KMS-11 (cell line): ENCODE measurements around the gene HSD17B8.

Source experiments
- H2AFZ ChIP-seq: fragments of 200-600 bp; sonication (generic); 2 replicates; pipeline ENCODE4 v1.6.1; 2016; ENCODE audit warnings: antibody characterized with exemption, mixed run types, low read depth
- H3K27ac ChIP-seq: fragments of 200-600 bp; sonication (generic); 2 replicates; pipeline ENCODE4 v1.6.1; 2016; ENCODE audit warnings: mild to moderate bottlenecking, mixed run types
- H3K27me3 ChIP-seq: fragments of 200-600 bp; sonication (generic); 2 replicates; pipeline ENCODE4 v1.6.1; 2017; ENCODE audit warnings: mild to moderate bottlenecking, low read depth, mixed run types, moderate library complexity; ENCODE audit not compliant: insufficient read depth
- H3K36me3 ChIP-seq: fragments of 200-600 bp; sonication (generic); 2 replicates; pipeline ENCODE4 v1.6.1; 2017; ENCODE audit warnings: mild to moderate bottlenecking, mixed run types; ENCODE audit not compliant: insufficient read depth
- H3K4me1 ChIP-seq: fragments of 200-600 bp; sonication (generic); 2 replicates; pipeline ENCODE4 v1.6.1; 2016; ENCODE audit warnings: mild to moderate bottlenecking, low read depth, mixed run types; ENCODE audit not compliant: poor library complexity, severe bottlenecking
- H3K4me2 ChIP-seq: fragments of 200-600 bp; sonication (generic); 2 replicates; pipeline ENCODE4 v1.7.0; 2016; ENCODE audit warnings: mild to moderate bottlenecking, mixed run types
- H3K4me3 ChIP-seq: fragments of 200-600 bp; sonication (generic); IDR thresholded peaks from 2 replicates; pipeline ENCODE4 v1.6.1; 2017; ENCODE audit warnings: low read depth, low read length, mixed read lengths; ENCODE audit not compliant: insufficient read depth
- H3K79me2 ChIP-seq: fragments of 200-600 bp; sonication (generic); 2 replicates; pipeline ENCODE4 v1.6.1; 2016; ENCODE audit warnings: low read depth, mixed run types; ENCODE audit not compliant: insufficient read depth
- H3K9ac ChIP-seq: fragments of 200-600 bp; sonication (generic); 2 replicates; pipeline ENCODE4 v1.6.1; 2016; ENCODE audit warnings: mild to moderate bottlenecking, mixed run types
- H4K20me1 ChIP-seq: fragments of 200-600 bp; sonication (generic); 2 replicates; pipeline ENCODE4 v1.6.1; 2016; ENCODE audit warnings: mild to moderate bottlenecking, mixed run types; ENCODE audit not compliant: insufficient read depth
- CTCF ChIP-seq: fragments of 200-600 bp; sonication (generic); conservative IDR thresholded peaks from 2 replicates; pipeline ENCODE4 v1.6.1; 2017; ENCODE audit warnings: low read depth, mild to moderate bottlenecking, antibody characterized with exemption, low read length, moderate library complexity, mixed read lengths

The HSD17B8 gene

GRCh38 chr6:33173535-33174180, 30.8 kb upstream of the HSD17B8 start:
- no peaks in the 10 kb centered on the region for H3K79me2 ChIP-seq
- no peak for TF ChIP-seq CTCF
- H3K27me3 ChIP-seq = no peaks in the 10 kb centered on the region
- H4K20me1 ChIP-seq = no peaks in the 10 kb centered on the region
- H3K27ac ChIP-seq = no peak overlapping the region
- no peaks in the 10 kb centered on the region for H3K36me3 ChIP-seq
- H3K4me1 ChIP-seq = no peaks in the 10 kb centered on the region
- no peak overlapping the region for H3K4me2 ChIP-seq
- no peak overlapping the region for H3K4me3 ChIP-seq
- no peak overlapping the region for H2AFZ ChIP-seq
- H3K9ac ChIP-seq = no peak overlapping the region

- no peak for TF ChIP-seq CTCF
- no peak overlapping the region for H3K4me3 ChIP-seq
- no peaks in the 10 kb centered on the region for H3K27me3 ChIP-seq
- no peak overlapping the region for H2AFZ ChIP-seq
- H3K9ac ChIP-seq = no peak overlapping the region
- H3K4me2 ChIP-seq = no peak overlapping the region
- H3K36me3 ChIP-seq = no peaks in the 10 kb centered on the region
- H3K27ac ChIP-seq = no peak overlapping the region
- H3K4me1 ChIP-seq = no peaks in the 10 kb centered on the region
- H4K20me1 ChIP-seq = no peaks in the 10 kb centered on the region
- H3K79me2 ChIP-seq = no peaks in the 10 kb centered on the region
Measured at GRCh38 chr6:33174784-33175183, 29.7 kb upstream of the HSD17B8 start.

GRCh38 chr6:33175436-33176069, 28.9 kb upstream of the HSD17B8 start:
- no peaks in the 10 kb centered on the region for H4K20me1 ChIP-seq
- H3K9ac ChIP-seq = no peak overlapping the region
- no peaks in the 10 kb centered on the region for H3K79me2 ChIP-seq
- no peaks in the 10 kb centered on the region for H3K36me3 ChIP-seq
- no peak overlapping the region for H3K27ac ChIP-seq
- no peak overlapping the region for H2AFZ ChIP-seq
- H3K27me3 ChIP-seq = no peaks in the 10 kb centered on the region
- no peak for TF ChIP-seq CTCF
- no peak overlapping the region for H3K4me3 ChIP-seq
- no peak overlapping the region for H3K4me2 ChIP-seq
- no peaks in the 10 kb centered on the region for H3K4me1 ChIP-seq

GRCh38 chr6:33176906-33177305, 27.5 kb upstream of the HSD17B8 start:
- Histone ChIP-seq H3K4me3 (no peak overlapping the region), H3K4me1 (no peaks in the 10 kb centered on the region), H2AFZ (no peak overlapping the region), H3K9ac (no peak overlapping the region), H3K4me2 (no peak overlapping the region), H3K36me3 (no peaks in the 10 kb centered on the region), H4K20me1 (no peaks in the 10 kb centered on the region), H3K27me3 (no peaks in the 10 kb centered on the region), H3K27ac (no peak overlapping the region), H3K79me2 (no peaks in the 10 kb centered on the region)
- no peak for TF ChIP-seq CTCF
